Activated CD8-positive, alpha-beta memory T cell treated with anti-CD3 and anti-CD28 coated beads, Interleukin-2, amount 10 ng/mL, durations not matched to agents 7 days and 5 days (primary cell): Measurements from ENCODE around the gene NUP98. TPM values are rescaled to one million over a fixed set of nuclear protein-coding genes. Genes with fewer than 3 reads are reported as not detected.

Source experiments
- ATAC-seq: fragments of 150-1000 bp; cut with Tn5 transposase; one replicate; pipeline ENCODE4 v1.10.0; 2021; ENCODE audit warnings: moderate library complexity
- CTCF ChIA-PET: fragments of 350-600 bp; sonication (Branson Sonifier 250); formaldehyde crosslinking; loops from one replicate; lab custom pipeline; 2021; ENCODE audit warnings: antibody characterized with exemption; lab: Charles Lee
- DNase-seq: peaks from one replicate; pipeline ENCODE4 v3.0.0-alpha.2; 2020
- H3K27ac Mint-ChIP-seq: one replicate; pipeline ENCODE4 v1.8.0; 2021; ENCODE audit warnings: mild to moderate bottlenecking, mixed read lengths
- H3K27me3 Mint-ChIP-seq: one replicate; pipeline ENCODE4 v1.8.0; 2021; ENCODE audit warnings: mixed read lengths
- H3K36me3 Mint-ChIP-seq: one replicate; pipeline ENCODE4 v1.8.0; 2021; ENCODE audit warnings: mild to moderate bottlenecking, mixed read lengths
- H3K4me1 Mint-ChIP-seq: one replicate; pipeline ENCODE4 v1.8.0; 2021; ENCODE audit warnings: mixed read lengths
- H3K4me3 Mint-ChIP-seq: one replicate; pipeline ENCODE4 v1.8.0; 2021; ENCODE audit warnings: mild to moderate bottlenecking, moderate library complexity, mixed read lengths
- H3K9me3 Mint-ChIP-seq: one replicate; pipeline ENCODE4 v1.8.0; 2022; ENCODE audit warnings: low read depth, mixed read lengths
- total RNA-seq, 2 experiments: library from RNA; stranded (reverse); gene quantifications; one replicate each; pipeline ENCODE4 v1.2.3, GENCODE V29; 2021

NUP98 gene
- total RNA-seq, 2 experiments from 2014 or later: 106 to 108 TPM

DNA sequence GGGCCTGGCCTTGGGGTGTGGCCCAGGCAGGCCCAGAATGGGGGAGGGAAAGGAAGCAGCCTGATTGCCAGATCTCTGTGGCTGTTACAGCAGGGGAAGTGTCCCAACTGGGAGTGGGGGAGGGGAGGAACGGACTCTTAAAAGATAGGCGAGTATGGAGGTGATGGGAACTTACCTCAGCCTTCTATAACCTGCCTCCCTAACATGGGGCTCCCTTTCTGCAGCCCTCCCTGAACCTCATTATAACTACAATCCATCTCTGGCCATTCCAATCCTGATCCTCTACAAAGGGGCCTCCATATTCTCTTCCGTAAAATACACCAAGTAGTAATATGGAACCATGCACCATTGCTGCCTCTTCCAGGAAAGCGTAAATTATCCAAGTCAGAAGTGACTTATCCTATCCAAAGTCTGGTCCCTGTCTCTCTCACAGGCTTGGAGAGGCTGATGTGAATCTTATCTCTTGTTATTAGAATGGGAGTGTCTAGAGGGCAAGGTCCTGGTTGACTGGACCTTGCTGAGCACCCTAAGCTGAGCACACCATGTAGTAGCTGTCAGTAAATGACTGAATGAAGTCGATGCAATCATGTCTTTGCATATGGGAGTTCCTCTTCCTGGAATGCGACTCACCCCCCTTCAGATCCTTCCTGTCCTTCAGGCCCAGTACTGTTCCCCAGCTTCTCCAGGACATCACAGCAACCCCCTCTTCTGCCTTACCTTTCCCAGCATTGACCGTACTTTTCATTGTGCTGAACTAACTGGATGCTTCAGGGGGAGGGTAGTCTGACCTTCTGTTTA lies 37.5 kb upstream of the NUP98 start:
- DNase-seq: no peak
- CTCF ChIA-PET: interaction anchor here (1.0 to 17.3 kb wide), 7 partner anchors 10 to 238 kb away, joined by 4 to 311 read pairs (median 5); partner anchors contain the start of genes PGAP2 and STIM1
- H3K27me3 Mint-ChIP-seq: no peaks in the 10 kb centered on the region
- peak overlapping the region; percentile 78 for H3K27ac Mint-ChIP-seq
- H3K4me1 Mint-ChIP-seq: peaks cover 86% of the 10 kb centered on the region
- H3K4me3 Mint-ChIP-seq: peak overlapping the region; percentile 58
- no peak for ATAC-seq
- H3K36me3 Mint-ChIP-seq: peaks cover 63% of the 10 kb centered on the region
- H3K9me3 Mint-ChIP-seq: no peaks in the 10 kb centered on the region

DNA sequence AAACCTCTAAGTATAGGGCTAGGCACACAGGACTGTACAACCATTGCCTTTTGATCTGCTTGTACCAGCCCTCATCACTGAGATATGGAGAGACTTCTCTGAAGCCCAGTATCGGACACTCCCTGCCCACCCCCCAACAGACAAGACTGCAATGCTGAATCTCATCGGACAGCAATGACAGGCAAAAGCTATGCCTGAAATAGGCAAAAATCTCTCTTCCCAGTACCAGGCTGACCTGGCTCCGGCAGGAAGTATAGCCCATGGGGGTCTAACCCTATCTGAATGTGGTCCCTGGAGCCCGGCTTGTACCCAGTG lies 37.0 kb upstream of the NUP98 start:
- Mint-ChIP-seq H3K4me3 (peak overlapping the region; percentile 58), H3K27me3 (no peaks in the 10 kb centered on the region), H3K4me1 (peaks cover 83% of the 10 kb centered on the region), H3K36me3 (peaks cover 60% of the 10 kb centered on the region), H3K9me3 (no peaks in the 10 kb centered on the region), H3K27ac (peak overlapping the region; percentile 78)
- DNase-seq (no peak), ATAC-seq (no peak)
- CTCF ChIA-PET: interaction anchor here (1.7 to 17.3 kb wide), 2 partner anchors 9 to 18 kb away, joined by 5 to 311 read pairs; partner anchors contain the start of gene STIM1

DNA sequence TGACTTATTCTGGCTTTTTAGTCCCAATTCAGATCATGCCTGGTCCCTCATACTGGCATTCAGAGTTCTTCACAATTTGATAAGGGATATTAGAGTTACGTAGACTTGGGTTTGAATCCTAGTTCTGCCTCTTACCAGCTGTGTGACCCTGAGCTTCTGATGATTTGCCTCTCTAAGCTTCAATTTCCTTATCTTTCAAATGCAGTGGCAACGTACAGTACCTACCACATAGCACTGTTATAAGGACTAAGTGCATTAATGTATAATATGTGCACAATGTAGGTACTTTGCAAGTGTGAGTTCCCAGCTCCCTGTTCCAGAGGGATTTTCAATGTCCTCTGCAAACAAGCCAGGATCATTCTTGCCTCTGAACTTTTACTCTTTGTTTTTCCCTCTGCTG lies 36.1 kb upstream of the NUP98 start:
- Mint-ChIP-seq H3K4me3 (no peak overlapping the region), H3K27ac (peak overlapping the region; percentile 78), H3K27me3 (no peaks in the 10 kb centered on the region), H3K9me3 (no peaks in the 10 kb centered on the region), H3K4me1 (peaks cover 75% of the 10 kb centered on the region), H3K36me3 (peaks cover 53% of the 10 kb centered on the region)
- ATAC-seq (no peak), DNase-seq (no peak)
- CTCF ChIA-PET: interaction anchor here (0.6 to 17.3 kb wide), 4 partner anchors 8 to 19 kb away, joined by 3 to 311 read pairs (median 5); partner anchors contain the start of genes RHOG and STIM1

DNA sequence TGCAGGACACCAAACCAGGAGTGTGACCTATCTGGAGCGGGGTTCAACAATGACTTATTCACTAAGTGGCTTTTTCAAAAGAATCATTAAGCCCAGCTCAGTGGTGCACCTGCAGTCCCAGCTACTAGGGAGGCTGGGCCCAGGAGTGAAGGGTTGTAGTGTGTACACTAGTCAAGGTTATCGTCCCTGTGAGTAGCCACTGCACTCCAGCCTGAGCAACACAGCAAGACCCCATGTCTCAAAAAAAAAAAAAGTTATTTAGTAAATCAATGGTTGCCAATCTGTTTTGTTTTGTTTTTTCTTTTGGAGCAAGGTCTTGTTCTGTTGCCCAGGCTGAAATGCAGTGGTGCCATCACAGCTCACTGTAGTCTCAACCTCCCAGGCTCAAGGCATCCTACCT lies 35.5 kb upstream of the NUP98 start:
- Mint-ChIP-seq H3K36me3 (peaks cover 53% of the 10 kb centered on the region), H3K27ac (peak overlapping the region; percentile 66), H3K27me3 (no peaks in the 10 kb centered on the region), H3K4me3 (no peak overlapping the region), H3K4me1 (peaks cover 69% of the 10 kb centered on the region), H3K9me3 (no peaks in the 10 kb centered on the region)
- ATAC-seq (no peak), DNase-seq (no peak)
- CTCF ChIA-PET: interaction anchor here (0.6 to 17.3 kb wide), 4 partner anchors 8 to 19 kb away, joined by 3 to 311 read pairs (median 5); partner anchors contain the start of genes RHOG and STIM1

DNA sequence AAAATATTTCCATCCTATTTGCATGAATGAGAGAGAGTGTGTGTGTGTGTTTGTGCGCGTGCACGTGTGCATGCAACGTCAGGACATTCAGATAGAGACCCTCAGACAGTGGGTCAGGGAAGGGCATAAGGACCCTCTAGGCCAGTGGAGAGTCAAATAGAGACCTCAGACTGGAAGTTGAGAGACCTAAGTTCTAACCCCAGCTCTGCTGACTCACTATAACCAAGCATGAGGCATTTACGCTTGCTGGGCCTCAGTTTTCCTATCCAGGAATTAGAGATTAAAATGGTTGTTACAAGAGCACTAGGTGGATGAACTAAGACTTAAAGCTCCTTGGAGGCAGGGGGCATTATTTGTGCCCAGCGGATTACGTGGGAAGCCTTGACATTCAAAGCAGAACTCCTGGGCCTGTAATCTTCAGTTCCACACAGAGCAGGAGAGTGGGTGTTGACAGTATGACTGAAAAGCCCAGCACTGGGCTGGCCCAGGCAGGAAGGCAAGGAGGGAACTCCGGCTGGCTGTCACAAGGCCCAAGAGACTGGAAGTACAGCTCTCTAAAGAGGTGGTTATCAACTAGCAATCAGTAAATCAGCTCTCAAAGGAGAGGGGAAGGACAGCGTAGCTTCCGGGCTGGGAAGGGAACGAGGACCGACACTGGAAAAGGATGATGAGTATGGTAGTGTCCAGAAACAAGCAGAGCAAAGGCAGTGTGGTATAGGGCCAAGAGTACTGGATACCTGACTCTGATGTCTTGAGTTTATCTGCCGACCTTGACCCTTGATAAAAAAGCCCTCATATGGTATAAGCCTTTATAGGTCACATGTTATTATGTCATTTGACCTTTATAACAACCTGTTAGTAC lies 34.3 kb upstream of the NUP98 start:
- peak overlapping the region; percentile 79 for H3K27ac Mint-ChIP-seq
- peaks cover 59% of the 10 kb centered on the region for H3K4me1 Mint-ChIP-seq
- ATAC-seq (no peak), DNase-seq (no peak)
- no peak overlapping the region for H3K4me3 Mint-ChIP-seq
- H3K27me3 Mint-ChIP-seq: no peaks in the 10 kb centered on the region
- CTCF ChIA-PET: interaction anchor here (1.1 to 17.3 kb wide), 5 partner anchors 10 to 241 kb away, joined by 3 to 311 read pairs (median 5); partner anchors contain the start of genes PGAP2, RHOG and STIM1
- no peaks in the 10 kb centered on the region for H3K9me3 Mint-ChIP-seq
- peaks cover 59% of the 10 kb centered on the region for H3K36me3 Mint-ChIP-seq

DNA sequence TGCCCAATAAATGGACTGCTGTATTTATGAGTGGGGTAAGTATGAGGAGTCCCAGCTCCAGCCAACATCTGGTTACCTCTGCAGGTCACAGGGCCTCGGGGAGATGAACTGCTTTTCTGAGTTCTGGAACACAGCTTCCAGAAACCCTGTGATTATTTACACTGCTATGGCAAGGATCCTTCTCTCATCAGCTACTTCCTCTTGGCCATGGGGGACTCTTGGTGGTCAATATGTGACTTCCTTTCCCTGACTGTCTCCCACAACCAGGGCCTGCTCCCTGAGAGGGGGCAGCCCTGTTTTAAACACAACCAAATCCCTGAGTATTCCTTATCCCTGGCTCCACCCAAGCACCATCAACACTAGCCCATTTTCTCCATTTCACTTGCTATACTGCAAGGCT lies 33.4 kb upstream of the NUP98 start:
- Mint-ChIP-seq H3K27ac (peak overlapping the region; percentile 79), H3K27me3 (no peaks in the 10 kb centered on the region), H3K9me3 (no peaks in the 10 kb centered on the region), H3K4me3 (no peak overlapping the region), H3K4me1 (peaks cover 58% of the 10 kb centered on the region), H3K36me3 (peaks cover 58% of the 10 kb centered on the region)
- CTCF ChIA-PET: interaction anchor here (1.1 to 17.3 kb wide), 4 partner anchors 11 to 242 kb away, joined by 3 to 311 read pairs (median 7); partner anchors contain the start of gene STIM1
- no peak for DNase-seq
- no peak for ATAC-seq

DNA sequence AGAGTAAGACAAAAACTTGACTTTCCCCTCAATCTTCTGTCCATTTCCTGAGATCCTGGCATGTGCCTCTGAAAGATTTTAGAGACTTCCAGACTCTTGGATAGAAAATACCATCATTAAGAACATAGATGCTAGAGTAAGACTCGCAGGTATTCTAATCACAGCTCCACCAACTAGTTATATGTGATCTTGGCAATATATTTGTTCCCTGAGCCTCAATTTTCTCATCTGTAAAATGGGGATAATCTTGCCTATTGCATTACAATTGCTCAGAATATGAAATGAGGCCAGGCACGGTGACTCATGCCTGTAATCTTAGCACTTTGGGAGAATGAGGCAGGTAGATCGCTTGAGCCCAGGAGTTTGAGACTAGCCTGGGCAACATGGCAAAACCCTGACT lies 32.7 kb upstream of the NUP98 start:
- DNase-seq (no peak), ATAC-seq (no peak)
- Mint-ChIP-seq H3K27ac (no peak overlapping the region), H3K4me1 (peaks cover 58% of the 10 kb centered on the region), H3K27me3 (no peaks in the 10 kb centered on the region), H3K4me3 (no peak overlapping the region), H3K9me3 (no peaks in the 10 kb centered on the region), H3K36me3 (peaks cover 52% of the 10 kb centered on the region)
- CTCF ChIA-PET: interaction anchor here (1.2 to 17.3 kb wide), 2 partner anchors 12 to 22 kb away, joined by 4 to 311 read pairs; partner anchors contain the start of gene STIM1

DNA sequence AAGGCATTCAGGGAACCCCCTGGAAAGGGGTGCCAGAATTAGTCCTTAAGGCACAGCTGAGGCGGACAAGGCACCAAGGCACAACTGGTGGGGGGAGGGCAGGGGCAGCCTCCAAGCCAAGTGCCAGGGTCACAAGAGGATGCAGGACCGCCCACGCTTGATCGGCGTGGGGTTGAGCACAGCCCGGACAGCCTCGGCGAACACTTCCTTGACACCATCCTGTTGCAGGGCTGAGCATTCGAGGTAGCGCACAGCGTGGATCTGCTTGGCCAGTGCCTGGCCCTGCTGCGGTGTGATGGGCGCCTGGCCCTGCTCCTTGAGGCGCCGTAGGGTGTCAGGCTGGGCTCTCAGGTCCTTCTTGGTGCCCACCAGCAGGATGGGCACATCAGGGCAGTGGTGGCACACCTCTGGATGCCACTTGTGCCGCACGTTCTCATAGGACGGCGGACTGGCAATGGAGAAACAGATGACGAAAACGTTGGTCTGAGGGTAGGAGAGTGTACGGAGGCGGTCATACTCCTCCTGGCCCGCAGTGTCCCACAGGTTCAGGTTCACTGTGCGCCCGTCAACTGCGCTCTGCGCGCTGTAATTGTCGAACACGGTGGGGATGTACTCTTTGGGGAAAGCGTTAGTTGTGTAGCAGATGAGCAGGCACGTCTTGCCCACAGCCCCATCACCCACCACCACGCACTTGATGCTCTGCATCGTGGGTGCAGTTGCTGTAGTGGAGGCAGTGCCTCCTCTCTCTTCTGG lies 30.3 kb upstream of the NUP98 start:
- peaks cover 41% of the 10 kb centered on the region for H3K4me1 Mint-ChIP-seq
- no peaks in the 10 kb centered on the region for H3K27me3 Mint-ChIP-seq
- H3K9me3 Mint-ChIP-seq: no peaks in the 10 kb centered on the region
- no peak for DNase-seq
- H3K27ac Mint-ChIP-seq: no peak overlapping the region
- ATAC-seq: no peak
- CTCF ChIA-PET: no interaction called here
- H3K36me3 Mint-ChIP-seq: peaks cover 35% of the 10 kb centered on the region
- H3K4me3 Mint-ChIP-seq: no peak overlapping the region

DNA sequence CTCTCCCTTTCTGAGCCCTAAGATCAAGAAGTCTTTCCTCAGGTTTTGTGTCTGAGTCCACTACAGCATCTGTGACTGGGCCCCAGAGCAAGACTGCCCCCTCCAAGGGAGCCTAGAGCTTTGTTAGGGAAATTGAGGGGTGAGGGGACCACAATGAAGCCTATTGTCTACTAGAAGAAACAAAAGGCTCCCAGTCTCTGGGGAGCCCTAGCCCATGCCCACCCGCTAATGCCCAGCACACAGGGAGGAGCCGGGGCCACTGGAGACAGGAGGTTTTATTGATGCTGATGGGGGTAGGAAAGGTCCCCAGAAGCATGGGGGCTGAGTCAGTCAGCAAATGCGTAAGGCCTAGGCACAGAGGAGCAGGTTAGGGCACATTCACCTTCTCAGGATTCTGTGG lies 29.4 kb upstream of the NUP98 start:
- CTCF ChIA-PET: interaction anchor here (0.7 to 1.1 kb wide), 2 partner anchors 15 to 247 kb away, joined by 5 to 9 read pairs; partner anchors contain the start of gene RHOG
- no peak overlapping the region for H3K27ac Mint-ChIP-seq

DNA sequence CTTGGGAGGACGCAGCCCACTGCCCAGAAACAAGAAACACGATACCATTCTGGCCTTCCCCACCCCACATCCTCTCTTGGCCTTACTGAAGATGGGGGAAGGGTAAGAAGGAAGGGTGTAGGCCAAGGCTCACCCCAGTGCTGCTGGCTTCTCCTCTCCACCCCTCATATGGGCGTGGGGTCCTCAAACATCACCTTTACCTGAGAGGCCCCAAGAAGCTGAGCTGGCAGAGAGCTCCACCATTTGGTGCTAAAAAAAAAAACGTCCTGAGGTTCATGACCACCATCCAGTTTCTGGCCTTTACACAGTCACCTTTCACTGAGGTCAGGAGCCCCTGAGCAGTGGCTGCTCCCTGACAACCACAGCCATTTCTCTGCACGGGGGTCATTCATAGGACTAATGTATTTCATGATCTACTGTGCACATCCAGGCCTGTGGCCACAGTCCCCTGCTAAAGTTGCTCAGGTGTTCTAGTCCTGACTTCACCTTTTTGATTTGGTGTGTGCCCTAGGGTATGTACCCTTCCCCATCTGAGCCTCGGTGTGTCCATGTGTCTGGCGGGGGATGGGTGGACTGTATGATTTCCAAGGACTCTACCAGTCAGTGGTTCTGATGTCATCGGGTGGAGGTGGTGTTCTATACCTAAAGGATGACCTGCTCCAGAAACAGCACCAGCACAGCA lies 28.3 kb upstream of the NUP98 start:
- ATAC-seq (peak; percentile 15), DNase-seq (no peak)
- no peak overlapping the region for H3K4me3 Mint-ChIP-seq
- peaks cover 24% of the 10 kb centered on the region for H3K36me3 Mint-ChIP-seq
- peaks cover 21% of the 10 kb centered on the region for H3K4me1 Mint-ChIP-seq
- CTCF ChIA-PET: interaction anchor here (0.6 to 2.3 kb wide), 14 partner anchors 8 to 248 kb away, joined by 3 to 26 read pairs (median 5); partner anchors contain the start of genes RHOG and STIM1
- no peaks in the 10 kb centered on the region for H3K9me3 Mint-ChIP-seq
- H3K27ac Mint-ChIP-seq: peak overlapping the region; percentile 12
- no peaks in the 10 kb centered on the region for H3K27me3 Mint-ChIP-seq

More for the DNA sequence above, 29.4 kb upstream of the NUP98 start:
- Mint-ChIP-seq H3K9me3 (no peaks in the 10 kb centered on the region), H3K4me1 (peaks cover 32% of the 10 kb centered on the region), H3K4me3 (no peak overlapping the region), H3K36me3 (peaks cover 33% of the 10 kb centered on the region), H3K27me3 (no peaks in the 10 kb centered on the region)
- DNase-seq (no peak), ATAC-seq (no peak)

DNA sequence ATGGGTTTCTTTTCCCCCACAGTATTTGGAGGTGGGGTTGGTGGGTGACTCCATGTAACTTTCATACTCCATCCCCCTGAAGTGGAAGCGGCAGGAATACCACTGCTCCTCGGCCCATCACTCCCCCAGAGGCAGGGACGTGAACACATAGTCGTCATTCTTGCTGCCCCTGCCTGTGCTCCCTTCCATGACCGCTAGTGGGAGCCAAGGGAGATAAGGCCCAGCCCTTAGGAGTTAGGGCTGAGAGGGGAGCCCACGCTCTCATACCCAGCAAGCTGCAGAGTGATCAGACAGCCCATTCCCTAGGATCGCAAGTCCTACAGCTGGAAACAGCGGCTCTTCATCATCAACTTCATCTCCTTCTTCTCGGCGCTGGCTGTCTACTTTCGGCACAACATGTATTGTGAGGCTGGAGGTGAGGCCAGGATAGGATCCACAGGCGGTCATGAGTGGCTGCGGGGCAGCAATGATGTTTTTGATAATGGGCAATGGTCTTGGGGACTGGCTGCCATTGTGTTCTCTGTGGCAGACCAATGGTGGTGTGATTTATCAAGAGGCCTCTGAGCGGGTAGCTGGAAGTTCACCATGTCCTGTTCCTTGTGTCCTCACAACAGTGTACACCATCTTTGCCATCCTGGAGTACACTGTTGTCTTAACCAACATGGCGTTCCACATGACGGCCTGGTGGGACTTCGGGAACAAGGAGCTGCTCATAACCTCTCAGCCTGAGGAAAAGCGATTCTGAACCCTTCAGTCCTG lies 27.5 kb upstream of the NUP98 start:
- H3K4me3 Mint-ChIP-seq: no peak overlapping the region
- DNase-seq: peak; percentile 90
- H3K27ac Mint-ChIP-seq: peak overlapping the region; percentile 3
- H3K36me3 Mint-ChIP-seq: peaks cover 19% of the 10 kb centered on the region
- H3K27me3 Mint-ChIP-seq: no peaks in the 10 kb centered on the region
- peaks cover 20% of the 10 kb centered on the region for H3K4me1 Mint-ChIP-seq
- peak; percentile 94 for ATAC-seq
- CTCF ChIA-PET: interaction anchor here (0.6 to 2.3 kb wide), 13 partner anchors 9 to 248 kb away, joined by 3 to 26 read pairs (median 5); partner anchors contain the start of genes RHOG and STIM1
- no peaks in the 10 kb centered on the region for H3K9me3 Mint-ChIP-seq
